ENCODE measurements around the gene MAD1L1. TPM values are rescaled to one million over a fixed set of nuclear protein-coding genes. Genes with fewer than 3 reads are reported as not detected.

MAD1L1 gene
- total and polyA plus RNA-seq, 2 of the 13 experiments (the other 11 are each of a cell fraction or from before 2014, with no cell fraction given) = 17.4 to 64.7 TPM

- peak; percentile 93 for TF ChIP-seq RCOR2 (CRISPR knock-in tag; IDR thresholded peaks at IDR 0.05)
- TF ChIP-seq, protein P1, sequence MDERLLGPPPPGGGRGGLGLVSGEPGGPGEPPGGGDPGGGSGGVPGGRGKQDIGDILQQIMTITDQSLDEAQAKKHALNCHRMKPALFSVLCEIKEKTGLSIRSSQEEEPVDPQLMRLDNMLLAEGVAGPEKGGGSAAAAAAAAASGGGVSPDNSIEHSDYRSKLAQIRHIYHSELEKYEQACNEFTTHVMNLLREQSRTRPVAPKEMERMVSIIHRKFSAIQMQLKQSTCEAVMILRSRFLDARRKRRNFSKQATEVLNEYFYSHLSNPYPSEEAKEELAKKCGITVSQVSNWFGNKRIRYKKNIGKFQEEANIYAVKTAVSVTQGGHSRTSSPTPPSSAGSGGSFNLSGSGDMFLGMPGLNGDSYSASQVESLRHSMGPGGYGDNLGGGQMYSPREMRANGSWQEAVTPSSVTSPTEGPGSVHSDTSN (CRISPR knock-in tag; IDR thresholded peaks at IDR 0.05) = no peak
- TF ChIP-seq CBFB (CRISPR knock-in tag; IDR thresholded peaks at IDR 0.05) = peak; percentile 57; the same call in 1 of the 2 replicates
- peak; percentile 72 for TF ChIP-seq FOSL2 (CRISPR knock-in tag; IDR thresholded peaks at IDR 0.05)
- TF ChIP-seq POLR2AphosphoS2 (IDR thresholded peaks at IDR 0.05; ENCODE audit: low read depth, low read length) = no peak
- TF ChIP-seq ZBTB1 (CRISPR knock-in tag; IDR thresholded peaks at IDR 0.05; ENCODE audit: borderline replicate concordance) = no peak
- peak; percentile 81; the same call in 1 of the 2 replicates for TF ChIP-seq ZNF552 (CRISPR knock-in tag; IDR thresholded peaks at IDR 0.05; ENCODE audit: borderline replicate concordance)
- TF ChIP-seq ZNF780A (CRISPR knock-in tag; IDR thresholded peaks at IDR 0.05) = no peak
- TF ChIP-seq ZNF564 (CRISPR knock-in tag; IDR thresholded peaks at IDR 0.05) = 0 out of 2 replicates have a peak, but pooled peaks have one; percentile 40
- TF ChIP-seq ATF7 (IDR thresholded peaks at IDR 0.05) = no peak
- TF ChIP-seq ATF7 (CRISPR knock-in tag; IDR thresholded peaks at IDR 0.05) = no peak
- TF ChIP-seq ELF3 (CRISPR knock-in tag; IDR thresholded peaks at IDR 0.05) = peak; percentile 97
- TF ChIP-seq ZNF572 (CRISPR knock-in tag; IDR thresholded peaks at IDR 0.05) = 0 out of 2 replicates have a peak, but pooled peaks have one; percentile 39
- no peak for TF ChIP-seq ZNF891 (CRISPR knock-in tag; IDR thresholded peaks at IDR 0.05)
- peak; percentile 45; the same call in 1 of the 2 replicates for TF ChIP-seq ZNF772 (CRISPR knock-in tag; IDR thresholded peaks at IDR 0.05)
- TF ChIP-seq SIN3B (IDR thresholded peaks at IDR 0.05; ENCODE audit: low read length) = no peak
- no peak for TF ChIP-seq SP2 (CRISPR knock-in tag; IDR thresholded peaks at IDR 0.05)
- no peak for TF ChIP-seq ZNF550 (CRISPR knock-in tag; IDR thresholded peaks at IDR 0.05; ENCODE audit: borderline replicate concordance)
- no peak; the same call in 1 of the 2 replicates for TF ChIP-seq ZNF709 (CRISPR knock-in tag; IDR thresholded peaks at IDR 0.05)
- no peak; the same call in 1 of the 2 replicates for TF ChIP-seq ZNF788 (CRISPR knock-in tag; IDR thresholded peaks at IDR 0.05; ENCODE audit: borderline replicate concordance)
- peak; percentile 59; the same call in 1 of the 2 replicates for TF ChIP-seq DPF2 (CRISPR knock-in tag; IDR thresholded peaks at IDR 0.05; ENCODE audit: borderline replicate concordance, low read depth)
- peak; percentile 90 for TF ChIP-seq HNF4G (IDR thresholded peaks at IDR 0.05; ENCODE audit: borderline replicate concordance, low read depth, low read length)
- peak; percentile 96 for TF ChIP-seq HNF4G (CRISPR knock-in tag; IDR thresholded peaks at IDR 0.05; ENCODE audit: borderline replicate concordance, low read depth)
- TF ChIP-seq ZBTB34 (CRISPR knock-in tag; IDR thresholded peaks at IDR 0.05) = peak; percentile 72; the same call in 1 of the 2 replicates
- no peak for TF ChIP-seq NFE2 (CRISPR knock-in tag; IDR thresholded peaks at IDR 0.05)
- peak; percentile 77; the same call in 1 of the 2 replicates for TF ChIP-seq KDM1A (CRISPR knock-in tag; IDR thresholded peaks at IDR 0.05)
- TF ChIP-seq SAFB2 (CRISPR knock-in tag; IDR thresholded peaks at IDR 0.05; ENCODE audit: borderline replicate concordance, low read depth) = no peak
- peak; percentile 94 for TF ChIP-seq ZMYM2 (CRISPR knock-in tag; IDR thresholded peaks at IDR 0.05)
- TF ChIP-seq HCFC1 (IDR thresholded peaks at IDR 0.05; ENCODE audit: low read depth, low read length) = no peak
- no peak for TF ChIP-seq ZNF672 (CRISPR knock-in tag; IDR thresholded peaks at IDR 0.05)
- TF ChIP-seq RFX3 (CRISPR knock-in tag; IDR thresholded peaks at IDR 0.05) = no peak
- no peak for TF ChIP-seq SIN3A (IDR thresholded peaks at IDR 0.05; ENCODE audit: borderline replicate concordance, low read depth, low read length)
Measured at GRCh38 chr7:2110610-2111396, 121.9 kb downstream of the MAD1L1 start (continued).

Data from HepG2 (cell line).